Mesenchymal stem cell (in vitro differentiated cells and primary cell): ENCODE results near the gene PDGFD.

Source experiments
- DNase-seq: peaks from one replicate; pipeline ENCODE4 v3.0.0-alpha.2; 2013
- H2AFZ ChIP-seq: one replicate; pipeline ENCODE4 v1.6.1; 2013; ENCODE audit warnings: low read depth, mild to moderate bottlenecking, control low read depth, inconsistent platforms, low read length, moderate library complexity
- H2AK5ac ChIP-seq: 2 replicates; pipeline ENCODE4 v1.6.1; 2013; ENCODE audit warnings: low read length, moderate library complexity, mild to moderate bottlenecking, inconsistent platforms; ENCODE audit not compliant: severe bottlenecking
- H2BK120ac ChIP-seq: one replicate; pipeline ENCODE4 v1.6.1; 2013; ENCODE audit warnings: low read depth, mild to moderate bottlenecking, inconsistent platforms, low read length, moderate library complexity
- H2BK12ac ChIP-seq, 2 experiments: one replicate each; pipeline ENCODE4 v1.6.1; 2013; ENCODE audit warnings: inconsistent platforms in 2 of 2, low read length in 2 of 2, mild to moderate bottlenecking in 2 of 2, moderate library complexity in 2 of 2, control low read depth in 1 of 2
- H2BK15ac ChIP-seq: one replicate; pipeline ENCODE4 v1.6.1; 2013; ENCODE audit warnings: mild to moderate bottlenecking, low read depth, inconsistent platforms; ENCODE audit not compliant: poor library complexity, severe bottlenecking
- H2BK5ac ChIP-seq: 2 replicates; pipeline ENCODE4 v1.6.1; 2013; ENCODE audit warnings: low read depth, mild to moderate bottlenecking, low read length, control low read depth, inconsistent platforms; ENCODE audit not compliant: poor library complexity, severe bottlenecking
- H3K14ac ChIP-seq, 2 experiments: one replicate each; pipeline ENCODE4 v1.6.1; 2013; ENCODE audit warnings: inconsistent platforms in 2 of 2, low read length in 2 of 2, control low read depth in 1 of 2, mild to moderate bottlenecking in 1 of 2, moderate library complexity in 1 of 2
- H3K18ac ChIP-seq, 2 experiments: one replicate each; pipeline ENCODE4 v1.6.1; 2013; ENCODE audit warnings: inconsistent platforms in 2 of 2, low read length in 2 of 2, control low read depth in 1 of 2, low read depth in 1 of 2, mild to moderate bottlenecking in 1 of 2
- H3K23ac ChIP-seq, 2 experiments: one replicate each; pipeline ENCODE4 v1.6.1; 2013; ENCODE audit warnings: inconsistent platforms in 2 of 2, low read length in 2 of 2, mild to moderate bottlenecking in 2 of 2, moderate library complexity in 2 of 2, control low read depth in 1 of 2
- H3K27ac ChIP-seq: 2 replicates; pipeline ENCODE4 v1.5.1; 2013; ENCODE audit warnings: mild to moderate bottlenecking, moderate library complexity, low read length, control low read depth, inconsistent platforms; ENCODE audit not compliant: poor library complexity, severe bottlenecking
- H3K27me3 ChIP-seq, 2 experiments: 2 replicates each; pipeline versions ENCODE4 v1.6.1 to v1.7.0; 2013; ENCODE audit warnings: low read length in 2 of 2, mild to moderate bottlenecking in 2 of 2, moderate library complexity in 2 of 2, control low read depth in 1 of 2, inconsistent platforms in 1 of 2; ENCODE audit not compliant: control insufficient read depth in 1 of 2, insufficient read depth in 1 of 2
- H3K36me3 ChIP-seq, 2 experiments: 2 replicates each; pipeline versions ENCODE4 v1.6.1 to v1.7.0; 2013; ENCODE audit warnings: low read length in 2 of 2, control low read depth in 1 of 2, inconsistent platforms in 1 of 2, low read depth in 1 of 2, mild to moderate bottlenecking in 1 of 2; ENCODE audit not compliant: insufficient read depth in 2 of 2, control insufficient read depth in 1 of 2
- H3K4ac ChIP-seq, 2 experiments: one replicate each; pipeline ENCODE4 v1.6.1; 2013; ENCODE audit warnings: inconsistent platforms in 2 of 2, low read length in 2 of 2, mild to moderate bottlenecking in 2 of 2, moderate library complexity in 2 of 2, control low read depth in 1 of 2, low read depth in 1 of 2
- H3K4me1 ChIP-seq: 2 replicates; pipeline ENCODE4 v1.6.1; 2013; ENCODE audit warnings: low read depth, low read length, control low read depth; ENCODE audit not compliant: control insufficient read depth, insufficient read depth
- H3K4me2 ChIP-seq: 2 replicates; pipeline ENCODE4 v1.6.1; 2013; ENCODE audit warnings: low read length, mild to moderate bottlenecking, inconsistent platforms; ENCODE audit not compliant: poor library complexity, severe bottlenecking
- H3K4me3 ChIP-seq, 2 experiments: 2 replicates each; pipeline versions ENCODE4 v1.5.1 to v1.7.0; 2013; ENCODE audit warnings: low read length in 2 of 2, mild to moderate bottlenecking in 2 of 2, control low read depth in 1 of 2, low read depth in 1 of 2; ENCODE audit not compliant: insufficient read depth in 1 of 2
- H3K79me1 ChIP-seq: replicated peaks from 2 replicates; pipeline ENCODE4 v1.6.1; 2013; ENCODE audit warnings: mild to moderate bottlenecking, control low read depth, low read length, inconsistent platforms; ENCODE audit not compliant: poor library complexity, severe bottlenecking
- H3K9ac ChIP-seq: 2 replicates; pipeline ENCODE4 v1.7.0; 2013; ENCODE audit warnings: mild to moderate bottlenecking, low read length, moderate library complexity
- H3K9me3 ChIP-seq: 2 replicates; pipeline ENCODE4 v1.7.0; 2013; ENCODE audit warnings: mild to moderate bottlenecking, low read length; ENCODE audit not compliant: control insufficient read depth
- H4K8ac ChIP-seq: one replicate; pipeline ENCODE4 v1.6.1; 2013; ENCODE audit warnings: inconsistent platforms, mild to moderate bottlenecking, low read length, moderate library complexity
- H4K91ac ChIP-seq: one replicate; pipeline ENCODE4 v1.6.1; 2013; ENCODE audit warnings: mild to moderate bottlenecking, low read length, inconsistent platforms
- WGBS: methylation state at CpG from one replicate; pipeline ENCODE4 v1.1.7; 2013; ENCODE audit warnings: mixed read lengths; 5-methylcytosine and 5-hydroxymethylcytosine counted together

The PDGFD gene

DNA sequence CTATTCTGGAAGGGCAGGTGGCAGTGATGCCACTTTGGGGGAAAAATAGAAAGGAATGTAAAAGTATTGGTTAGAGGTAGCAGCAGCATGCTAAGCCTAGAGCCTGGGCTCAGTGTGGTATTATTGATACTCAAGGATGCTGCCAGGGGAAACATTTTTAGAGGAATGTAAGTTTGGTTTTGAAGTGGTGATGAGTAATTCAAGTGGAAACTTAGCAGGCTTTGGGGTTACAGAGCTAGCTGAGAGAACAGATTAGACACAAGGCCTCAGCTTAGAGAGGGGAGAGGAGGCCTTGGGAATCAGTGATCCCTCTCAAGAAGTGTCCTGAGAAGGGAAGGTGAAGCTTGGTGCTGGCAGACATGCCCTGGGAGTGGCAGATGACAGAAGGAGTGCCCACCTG, 160.5 kb downstream of the PDGFD start:
- Histone ChIP-seq H2BK120ac (no peak overlapping the region), H4K8ac (no peak overlapping the region), H3K27ac (peak overlapping the region; percentile 50), H3K79me1 (no peaks in the 10 kb centered on the region), H3K4me2 (no peak overlapping the region), H2BK12ac (peak overlapping the region in 1 of 2 experiments; percentile 79), H3K9ac (peak overlapping the region; percentile 67), H3K36me3 (no peaks in the 10 kb centered on the region), H2BK5ac (no peak overlapping the region), H3K4ac (no peak overlapping the region), H4K91ac (no peak overlapping the region), H3K27me3 (no peaks in the 10 kb centered on the region), H2AK5ac (no peak overlapping the region), H3K4me1 (peaks cover 9% of the 10 kb centered on the region), H3K14ac (peak overlapping the region in 1 of 2 experiments; percentile 4), H3K23ac (no peak overlapping the region), H2BK15ac (no peak overlapping the region), H3K4me3 (no peak overlapping the region), H3K18ac (peak overlapping the region in 1 of 2 experiments; percentile 84), H2AFZ (no peak overlapping the region), H3K9me3 (no peaks in the 10 kb centered on the region)
- DNase-seq, result peak; percentile 43

DNA sequence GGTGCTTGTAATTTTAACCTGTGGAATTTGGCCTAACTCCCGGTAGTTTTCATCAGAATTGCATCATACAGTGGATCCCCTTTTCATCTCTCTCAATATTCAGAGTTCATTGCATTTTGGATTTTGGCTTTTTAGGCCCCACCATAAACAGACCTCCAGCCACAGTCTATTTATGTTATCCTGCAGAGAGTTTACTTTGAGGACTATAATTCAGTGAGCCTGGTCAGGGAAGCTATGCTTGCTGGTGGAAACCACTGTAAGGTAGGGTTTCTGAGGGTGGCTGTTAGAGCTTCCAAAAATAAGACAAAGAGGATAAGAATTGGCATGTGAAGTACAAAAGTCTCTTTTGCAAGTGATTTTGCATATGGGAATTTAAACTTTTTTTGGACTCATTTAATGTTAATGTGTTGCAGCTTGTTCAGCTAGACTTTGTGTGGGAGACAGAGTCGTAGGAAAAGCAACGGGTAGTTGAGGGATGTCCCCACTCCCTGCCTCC, 162.3 kb downstream of the PDGFD start:
- no peak overlapping the region for H3K23ac ChIP-seq
- no peaks in the 10 kb centered on the region for H3K36me3 ChIP-seq
- WGBS, result 99% methylated on average over 3 of the region's 3 CpGs
- no peak overlapping the region for H3K4me2 ChIP-seq
- H3K4me1 ChIP-seq, result peaks cover 4% of the 10 kb centered on the region
- H3K9ac ChIP-seq, result no peak overlapping the region
- H2AFZ ChIP-seq, result no peak overlapping the region
- no peak overlapping the region for H3K4me3 ChIP-seq
- H4K8ac ChIP-seq, result no peak overlapping the region
- H2BK12ac ChIP-seq, result no peak overlapping the region
- H3K14ac ChIP-seq, result no peak overlapping the region
- no peak overlapping the region for H2BK120ac ChIP-seq
- H3K4ac ChIP-seq, result no peak overlapping the region
- no peak overlapping the region for H2BK5ac ChIP-seq
- H3K27ac ChIP-seq, result no peak overlapping the region
- H2AK5ac ChIP-seq, result no peak overlapping the region
- no peaks in the 10 kb centered on the region for H3K9me3 ChIP-seq
- no peak overlapping the region for H4K91ac ChIP-seq
- peak overlapping the region in 1 of 2 experiments; percentile 16 for H3K18ac ChIP-seq
- H3K27me3 ChIP-seq, result no peaks in the 10 kb centered on the region
- DNase-seq, result peak; percentile 17
- no peak overlapping the region for H2BK15ac ChIP-seq
- H3K79me1 ChIP-seq, result no peaks in the 10 kb centered on the region

DNA sequence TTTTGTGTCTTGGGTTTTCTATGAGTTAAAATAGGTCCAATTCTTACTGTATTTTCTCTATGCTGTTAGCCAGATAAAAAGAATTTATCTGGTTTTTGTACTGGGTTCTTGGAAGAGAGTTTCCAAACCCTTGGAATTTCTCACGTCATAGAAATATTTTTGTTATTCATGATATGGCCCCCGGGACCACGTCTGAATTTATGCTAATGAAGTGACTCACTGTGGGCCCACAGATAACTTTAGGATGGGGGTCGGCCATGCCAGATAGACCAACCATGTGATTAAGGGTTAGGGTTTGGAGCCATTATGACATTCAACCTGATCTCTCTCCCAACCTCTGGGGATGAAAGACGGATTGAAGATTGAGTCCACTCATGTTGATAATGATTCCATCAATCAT, 163.1 kb downstream of the PDGFD start:
- H3K4ac ChIP-seq, result no peak overlapping the region
- H3K4me1 ChIP-seq, result peaks cover 2% of the 10 kb centered on the region
- H4K8ac ChIP-seq, result no peak overlapping the region
- 72% methylated on average over 5 of the region's 5 CpGs for WGBS
- no peak overlapping the region for H2BK120ac ChIP-seq
- H3K4me2 ChIP-seq, result no peak overlapping the region
- H2AK5ac ChIP-seq, result no peak overlapping the region
- no peak overlapping the region for H2BK15ac ChIP-seq
- no peak overlapping the region for H2BK12ac ChIP-seq
- no peaks in the 10 kb centered on the region for H3K36me3 ChIP-seq
- H2AFZ ChIP-seq, result no peak overlapping the region
- no peak overlapping the region for H4K91ac ChIP-seq
- H3K23ac ChIP-seq, result no peak overlapping the region
- no peak overlapping the region for H3K9ac ChIP-seq
- H3K18ac ChIP-seq, result no peak overlapping the region
- no peak overlapping the region for H3K4me3 ChIP-seq
- no peak overlapping the region for H3K14ac ChIP-seq
- no peaks in the 10 kb centered on the region for H3K9me3 ChIP-seq
- no peak overlapping the region for H3K27ac ChIP-seq
- no peaks in the 10 kb centered on the region for H3K27me3 ChIP-seq
- H2BK5ac ChIP-seq, result no peak overlapping the region
- H3K79me1 ChIP-seq, result no peaks in the 10 kb centered on the region
- DNase-seq, result no peak

DNA sequence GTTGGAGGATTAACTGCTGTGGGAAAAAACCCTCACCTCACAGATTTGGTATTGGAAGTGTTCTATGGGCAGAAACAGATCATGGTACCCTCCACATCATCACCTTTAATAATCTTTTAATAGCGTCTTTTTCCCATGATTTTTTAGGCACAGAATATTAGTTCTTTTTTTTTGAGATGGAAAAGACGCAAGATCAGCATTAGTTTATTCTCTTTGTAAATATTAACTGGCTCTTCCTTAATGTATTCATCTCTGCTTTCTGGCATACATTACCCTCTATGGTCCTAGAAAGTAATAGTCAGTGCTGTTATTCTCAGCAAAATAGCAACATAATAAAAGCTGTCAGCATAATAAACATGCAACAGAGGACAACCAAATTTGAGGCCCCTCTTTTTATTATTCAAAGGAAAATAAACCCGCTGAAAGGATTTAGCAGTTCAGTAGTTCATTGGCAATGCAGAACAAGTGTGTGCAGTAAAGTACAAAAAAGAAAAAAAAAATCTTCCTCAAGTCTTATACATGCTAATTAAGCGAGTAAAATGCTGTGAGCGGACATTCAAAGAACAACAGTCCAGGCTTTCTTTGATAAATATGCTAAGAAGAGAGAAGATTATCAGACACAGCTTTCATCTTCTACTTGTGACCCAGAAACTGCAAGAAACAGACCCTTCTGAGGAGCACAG, 165.0 kb downstream of the PDGFD start:
- Histone ChIP-seq H3K27me3 (no peaks in the 10 kb centered on the region), H3K4me1 (peaks cover 2% of the 10 kb centered on the region), H3K4ac (no peak overlapping the region), H3K23ac (no peak overlapping the region), H3K9me3 (no peaks in the 10 kb centered on the region), H3K36me3 (no peaks in the 10 kb centered on the region), H2BK5ac (no peak overlapping the region), H3K4me2 (no peak overlapping the region), H3K14ac (no peak overlapping the region), H3K18ac (no peak overlapping the region), H2AFZ (no peak overlapping the region), H4K91ac (no peak overlapping the region), H3K79me1 (no peaks in the 10 kb centered on the region), H4K8ac (no peak overlapping the region), H2AK5ac (no peak overlapping the region), H3K9ac (no peak overlapping the region), H2BK12ac (no peak overlapping the region), H2BK120ac (no peak overlapping the region), H3K4me3 (no peak overlapping the region), H2BK15ac (no peak overlapping the region), H3K27ac (no peak overlapping the region)
- 96% methylated on average over 2 of the region's 5 CpGs for WGBS
- DNase-seq, result no peak
